H1 (cell line): ENCODE results near the gene PLLP. TPM values are rescaled to one million over a fixed set of nuclear protein-coding genes. Genes with fewer than 3 reads are reported as not detected.

Experiments used
- CTCF ChIA-PET: fragments of 300-600 bp; sonication (Branson Sonifier 250); formaldehyde crosslinking; loops from one replicate; lab custom pipeline; 2021; ENCODE audit not compliant: partially characterized antibody; lab: Charles Lee
- POLR2A ChIA-PET: fragments of 300-600 bp; sonication (Branson Sonifier 250); formaldehyde crosslinking; loops from one replicate; lab custom pipeline; 2021; ENCODE audit warnings: inconsistent platforms; ENCODE audit not compliant: partially characterized antibody; lab: Charles Lee
- DNase-seq, 2 experiments: peaks; one replicate each; pipeline versions ENCODE4 v3.0.0 to v3.0.0-alpha.2; 2010 to 2022; ENCODE audit warnings: low spot score in 2 of 2, low read depth in 1 of 2, mixed read lengths in 1 of 2
- FAIRE-seq: peaks from 2 replicates; lab custom pipeline; 2011; peaks lifted over from hg19 to GRCh38; lab: Jason Lieb, UNC
- H2AFZ ChIP-seq: 2 replicates; pipeline ENCODE4 v1.8.1; 2012; ENCODE audit warnings: low read length, inconsistent platforms
- H2AK5ac ChIP-seq: 2 replicates; pipeline ENCODE4 v1.6.1; 2013; ENCODE audit warnings: low read depth, low read length
- H2BK120ac ChIP-seq: replicated peaks from 2 replicates; pipeline ENCODE3; 2013; ENCODE audit warnings: low read depth, low read length, inconsistent platforms
- H2BK12ac ChIP-seq: 2 replicates; pipeline ENCODE4 v1.6.1; 2013; ENCODE audit warnings: low read depth, low read length
- H2BK15ac ChIP-seq: 2 replicates; pipeline ENCODE4 v1.6.1; 2013; ENCODE audit warnings: low read length
- H2BK20ac ChIP-seq: 2 replicates; pipeline ENCODE4 v1.6.1; 2013; ENCODE audit warnings: low read length
- H2BK5ac ChIP-seq: 2 replicates; pipeline ENCODE4 v1.6.1; 2013; ENCODE audit warnings: low read depth, low read length
- H3K14ac ChIP-seq: 2 replicates; pipeline ENCODE4 v1.6.1; 2013; ENCODE audit warnings: inconsistent platforms; ENCODE audit not compliant: insufficient read length
- H3K18ac ChIP-seq: 2 replicates; pipeline ENCODE4 v1.6.1; 2013; ENCODE audit warnings: low read length; ENCODE audit errors: extremely low read depth
- H3K23ac ChIP-seq: 2 replicates; pipeline ENCODE4 v1.6.1; 2013; ENCODE audit warnings: inconsistent platforms; ENCODE audit not compliant: insufficient read length
- H3K23me2 ChIP-seq: 2 replicates; pipeline ENCODE4 v1.6.1; 2013; ENCODE audit warnings: low read depth, low read length
- H3K27ac ChIP-seq: 2 replicates; pipeline ENCODE4 v1.6.1; 2011; ENCODE audit warnings: low read depth, low read length, inconsistent platforms
- H3K27me3 ChIP-seq, 4 experiments: replicated peaks in 1 of 4; 1 replicate in 1 of 4; 2 replicates in 3 of 4; pipeline versions ENCODE4 v1.6.1 to v1.8.1; 2011 to 2013; ENCODE audit warnings: low read length in 3 of 4, mild to moderate bottlenecking in 3 of 4, inconsistent platforms in 2 of 4, mixed read lengths in 2 of 4, moderate library complexity in 1 of 4; ENCODE audit not compliant: control insufficient read depth in 3 of 4, insufficient read depth in 3 of 4; ENCODE audit errors: extremely low read depth in 1 of 4
- H3K36me3 ChIP-seq, 4 experiments: 2 replicates each; pipeline versions ENCODE4 v1.6.1 to v1.8.1; 2011 to 2013; ENCODE audit warnings: mild to moderate bottlenecking in 4 of 4, low read length in 3 of 4, moderate library complexity in 2 of 4, control low read depth in 1 of 4, inconsistent platforms in 1 of 4; ENCODE audit not compliant: insufficient read depth in 4 of 4, control insufficient read depth in 2 of 4
- H3K4ac ChIP-seq: replicated peaks from 2 replicates; pipeline ENCODE3; 2013; ENCODE audit warnings: low read length, low read depth, mixed read lengths, inconsistent platforms; ENCODE audit not compliant: insufficient read length
- H3K4me1 ChIP-seq, 4 experiments: replicated peaks in 1 of 4; 1 replicate in 1 of 4; 2 replicates in 3 of 4; pipeline versions ENCODE4 v1.6.1 to v1.8.1; 2011 to 2013; ENCODE audit warnings: low read length in 3 of 4, inconsistent platforms in 2 of 4, mixed read lengths in 1 of 4; ENCODE audit not compliant: insufficient read depth in 4 of 4, control insufficient read depth in 3 of 4
- H3K4me2 ChIP-seq, 2 experiments: 2 replicates each; pipeline versions ENCODE4 v1.6.1 to v1.8.1; 2011 to 2013; ENCODE audit warnings: low read depth in 2 of 2, low read length in 2 of 2, control low read depth in 1 of 2, inconsistent platforms in 1 of 2, mild to moderate bottlenecking in 1 of 2; ENCODE audit not compliant: insufficient read depth in 1 of 2
- H3K4me3 ChIP-seq, 4 experiments: fragments of 200-600, 300-600 bp in 1 of 4; sonication (generic), shearing (Covaris generic), sonication (Bioruptor Twin) in 1 of 4; 2 replicates each; pipeline versions ENCODE4 v1.5.1 to v1.8.1; 2011 to 2016; ENCODE audit warnings: low read length in 4 of 4, low read depth in 3 of 4, control low read depth in 2 of 4, inconsistent platforms in 2 of 4, mild to moderate bottlenecking in 2 of 4, mixed read lengths in 1 of 4, moderate library complexity in 1 of 4; ENCODE audit not compliant: insufficient read depth in 2 of 4; ENCODE audit errors: extremely low read depth in 1 of 4
- H3K56ac ChIP-seq: replicated peaks from 2 replicates; pipeline ENCODE3; 2013; ENCODE audit warnings: low read depth, mild to moderate bottlenecking, mixed read lengths, low read length, inconsistent platforms; ENCODE audit not compliant: insufficient read length
- H3K79me1 ChIP-seq: 2 replicates; pipeline ENCODE4 v1.6.1; 2013; ENCODE audit warnings: low read depth, low read length, control low read depth
- H3K79me2 ChIP-seq, 2 experiments: 2 replicates each; pipeline versions ENCODE4 v1.6.1 to v1.8.1; 2012 to 2013; ENCODE audit warnings: low read length in 2 of 2, mild to moderate bottlenecking in 2 of 2, inconsistent platforms in 1 of 2; ENCODE audit not compliant: insufficient read depth in 2 of 2, control insufficient read depth in 1 of 2
- H3K9ac ChIP-seq, 4 experiments: replicated peaks in 1 of 4; 1 replicate in 1 of 4; 2 replicates in 3 of 4; pipeline versions ENCODE4 v1.6.1 to v1.8.1; 2011 to 2013; ENCODE audit warnings: low read depth in 3 of 4, low read length in 3 of 4, control low read depth in 2 of 4, mild to moderate bottlenecking in 2 of 4, moderate library complexity in 2 of 4, inconsistent platforms in 1 of 4; ENCODE audit errors: extremely low read depth in 1 of 4
- H3K9me3 ChIP-seq, 2 experiments: 2 replicates each; pipeline versions ENCODE4 v1.6.1 to v1.8.1; 2012 to 2013; ENCODE audit warnings: mild to moderate bottlenecking in 2 of 2, moderate library complexity in 2 of 2, control low read depth in 1 of 2, inconsistent platforms in 1 of 2, low read depth in 1 of 2, low read length in 1 of 2, mixed read lengths in 1 of 2; ENCODE audit not compliant: insufficient read depth in 2 of 2
- H4K20me1 ChIP-seq, 2 experiments: replicated peaks in 1 of 2; 2 replicates each; pipeline versions ENCODE3 to v1.8.1; 2011 to 2013; ENCODE audit warnings: inconsistent platforms in 2 of 2, low read length in 2 of 2, mild to moderate bottlenecking in 1 of 2; ENCODE audit not compliant: insufficient read depth in 2 of 2, control insufficient read depth in 1 of 2
- H4K5ac ChIP-seq: 2 replicates; pipeline ENCODE4 v1.6.1; 2013; ENCODE audit warnings: low read length, low read depth, mixed read lengths, inconsistent platforms; ENCODE audit not compliant: insufficient read length
- H4K8ac ChIP-seq: 2 replicates; pipeline ENCODE4 v1.8.0; 2013; ENCODE audit warnings: mild to moderate bottlenecking, moderate library complexity, low read length, inconsistent platforms; ENCODE audit not compliant: insufficient read depth; ENCODE audit errors: extremely low read depth
- H4K91ac ChIP-seq: replicated peaks from 2 replicates; pipeline ENCODE3; 2013; ENCODE audit warnings: low read length, mixed read lengths, inconsistent platforms; ENCODE audit not compliant: insufficient read length
- BACH1 ChIP-seq: IDR thresholded peaks from 2 replicates; pipeline ENCODE4 v1.6.1; 2012; ENCODE audit warnings: low read length, improper control_type of control experiment
- BCL11A ChIP-seq, 2 experiments: IDR thresholded peaks; one replicate each; pipeline ENCODE4 v1.6.1; 2011; ENCODE audit warnings: low read depth in 2 of 2, low read length in 2 of 2, mild to moderate bottlenecking in 2 of 2
- CBX5 ChIP-seq: fragments of 300-800, 300-1000 bp; sonication (generic); IDR thresholded peaks from 2 replicates; pipeline ENCODE4 v1.7.1; 2016; ENCODE audit warnings: antibody characterized with exemption, low read length, low read depth
- CEBPB ChIP-seq: IDR thresholded peaks from 2 replicates; pipeline ENCODE4 v1.6.1; 2012; ENCODE audit warnings: low read depth, low read length
- CHD2 ChIP-seq: IDR thresholded peaks from 2 replicates; pipeline ENCODE4 v1.6.1; 2012; ENCODE audit warnings: low read length, improper control_type of control experiment
- JUND ChIP-seq: IDR thresholded peaks from 2 replicates; pipeline ENCODE4 v1.6.1; 2011; ENCODE audit warnings: mild to moderate bottlenecking, improper control_type of control experiment, low read length
- KDM4A ChIP-seq: IDR thresholded peaks from one replicate; pipeline ENCODE4 v1.7.1; 2012; ENCODE audit warnings: low read depth, mild to moderate bottlenecking, moderate library complexity, low read length, inconsistent platforms; ENCODE audit not compliant: severe bottlenecking
- PHF8 ChIP-seq: fragments of 200-600 bp; sonication (generic); conservative IDR thresholded peaks from 2 replicates; pipeline ENCODE4 v1.7.1; 2012; ENCODE audit warnings: low read depth, mild to moderate bottlenecking, inconsistent platforms, low read length, moderate library complexity
- RXRA ChIP-seq: IDR thresholded peaks from 2 replicates; pipeline ENCODE4 v1.6.1; 2011; ENCODE audit warnings: low read depth, mild to moderate bottlenecking, low read length, moderate library complexity; ENCODE audit not compliant: insufficient read depth
- SIN3A ChIP-seq, 2 experiments: IDR thresholded peaks in 1 of 2; conservative IDR thresholded peaks in 1 of 2; 2 replicates each; pipeline ENCODE4 v1.6.1; 2011 to 2012; ENCODE audit warnings: low read length in 2 of 2, improper control_type of control experiment in 1 of 2, low read depth in 1 of 2, mild to moderate bottlenecking in 1 of 2
- SUZ12 ChIP-seq: fragments of 200-600 bp; sonication (generic); IDR thresholded peaks from 2 replicates; pipeline ENCODE4 v1.6.1; 2012; ENCODE audit warnings: mild to moderate bottlenecking, inconsistent platforms, low read length, moderate library complexity, mixed read lengths
- WGBS, 2 experiments: shearing (Covaris generic) in 1 of 2; methylation state at CpG; one replicate each; pipeline versions ENCODE4 v1.1.6 to v1.1.7; 2013 to 2015; ENCODE audit warnings: low lambda C conversion rate in 2 of 2, mixed read lengths in 2 of 2, inconsistent platforms in 1 of 2, low coverage in 1 of 2, missing lambda C conversion rate in 1 of 2; ENCODE audit not compliant: insufficient replicate concordance in 2 of 2, insufficient coverage in 1 of 2, insufficient read length in 1 of 2; ENCODE audit errors: extremely low coverage in 1 of 2, missing lambda C conversion rate in 1 of 2; 5-methylcytosine and 5-hydroxymethylcytosine counted together
- polyA plus RNA-seq, 7 experiments: library from polyadenylated mRNA; depleted of rRNA in 3 of 7; stranded (reverse) in 5 of 7; unstranded in 2 of 7; fragments of >200 nt in 5 of 7; fragments of 200-250 nt in 2 of 7; gene quantifications; 1 replicate in 5 of 7; 2 replicates in 1 of 7; 4 replicates in 1 of 7; pipeline versions ENCODE4 v1.2.1 to v1.2.3, GENCODE V29; 2011 to 2013; ENCODE audit warnings: missing spikeins in 2 of 7, mixed read lengths in 2 of 7
- total RNA-seq: library from RNA; stranded (reverse); fragmentation: NEBNext Ultra II Directional; extraction: Animal tissue kit (Norgen Biotek cat#: 25700); gene quantifications from 2 replicates; pipeline ENCODE4 v1.2.1, GENCODE V29; 2021
- TF ChIP-seq, protein P1 (sequence below): IDR thresholded peaks from 2 replicates; pipeline ENCODE4 v1.6.1; 2011; ENCODE audit warnings: low read length, improper control_type of control experiment

PLLP gene
- total and polyA plus RNA-seq, 2 of the 8 experiments (the other 6 are each of a cell fraction or from before 2014, with no cell fraction given), result 2.9 to 10.6 TPM

- Histone ChIP-seq H3K23me2 (peaks cover 2% of the 10 kb centered on the region), H3K9ac (no peak overlapping the region), H3K9me3 (no peaks in the 10 kb centered on the region), H3K56ac (no peak overlapping the region), H3K4me2 (no peak overlapping the region), H3K14ac (no peak overlapping the region), H2BK15ac (no peak overlapping the region), H2BK5ac (no peak overlapping the region), H2BK20ac (no peak overlapping the region), H4K20me1 (no peaks in the 10 kb centered on the region), H3K36me3 (peaks cover 18 to 44% (median 34%) of the 10 kb centered on the region in 4 experiments; a peak in 7 of 8 replicates), H3K27me3 (no peaks in the 10 kb centered on the region), H3K23ac (no peak overlapping the region), H2AK5ac (no peak overlapping the region), H3K18ac (no peak overlapping the region), H4K8ac (no peak overlapping the region), H3K4ac (no peak overlapping the region), H3K4me3 (no peak overlapping the region), H4K5ac (no peak overlapping the region), H4K91ac (no peak overlapping the region), H3K79me2 (no peaks in the 10 kb centered on the region), H2BK12ac (no peak overlapping the region), H2AFZ (no peak overlapping the region), H2BK120ac (no peak overlapping the region), H3K4me1 (no peaks in the 10 kb centered on the region), H3K79me1 (no peaks in the 10 kb centered on the region), H3K27ac (no peak overlapping the region)
- 88% methylated on average over 9 of the region's 9 CpGs; no CpG with 5 or more reads in 1 of the 2 experiments for WGBS, 2 experiments
- ChIA-PET POLR2A (no interaction called here), CTCF (interaction anchor here (0.6 to 0.9 kb wide), 2 partner anchors 150 to 185 kb away, joined by 3 read pairs; no protein-coding TSS in a partner anchor)
- FAIRE-seq, result no peak
- no peak for DNase-seq
- TF ChIP-seq, protein P1, sequence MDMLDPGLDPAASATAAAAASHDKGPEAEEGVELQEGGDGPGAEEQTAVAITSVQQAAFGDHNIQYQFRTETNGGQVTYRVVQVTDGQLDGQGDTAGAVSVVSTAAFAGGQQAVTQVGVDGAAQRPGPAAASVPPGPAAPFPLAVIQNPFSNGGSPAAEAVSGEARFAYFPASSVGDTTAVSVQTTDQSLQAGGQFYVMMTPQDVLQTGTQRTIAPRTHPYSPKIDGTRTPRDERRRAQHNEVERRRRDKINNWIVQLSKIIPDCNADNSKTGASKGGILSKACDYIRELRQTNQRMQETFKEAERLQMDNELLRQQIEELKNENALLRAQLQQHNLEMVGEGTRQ, result no peak
- TF ChIP-seq CEBPB, result no peak
- no peak for TF ChIP-seq BACH1
- TF ChIP-seq BCL11A (IDR thresholded peaks at IDR 0.05; ENCODE audit: low read depth in 2 of 2, low read length in 2 of 2), result no peak
- TF ChIP-seq SIN3A (conservative IDR thresholded peaks at IDR 0.05 in 1 of 2, IDR thresholded peaks at IDR 0.05 in 1 of 2; ENCODE audit: low read depth in 1 of 2, low read length in 2 of 2), result no peak
- TF ChIP-seq CBX5, result no peak
- TF ChIP-seq CHD2, result no peak
- no peak for TF ChIP-seq SUZ12
- TF ChIP-seq RXRA, result no peak
- no peak for TF ChIP-seq JUND
- TF ChIP-seq KDM4A, result no peak
- no peak for TF ChIP-seq PHF8
Measured at GRCh38 chr16:57233944-57234706, 50.3 kb downstream of the PLLP start.
